SK-N-SH treated with all-trans-retinoic acid at 6 μM for 48 hours (cell line): ENCODE results near the gene TLE6.

ENCODE experiments used
- ARNTL ChIP-seq: fragments of 450-650 bp; formaldehyde crosslinking; IDR thresholded peaks from 2 replicates; pipeline ENCODE4 v1.5.0; 2020; ENCODE audit warnings: low read depth, mild to moderate bottlenecking, moderate library complexity, borderline replicate concordance
- BACH2 ChIP-seq: fragments of 250-450 bp; sonication (Bioruptor Pico); IDR thresholded peaks from 2 replicates; pipeline ENCODE4 v1.9.0; 2021; ENCODE audit warnings: mild to moderate bottlenecking, borderline replicate concordance
- CSDC2 ChIP-seq: fragments of 250-450 bp; sonication (Bioruptor Pico); IDR thresholded peaks from 2 replicates; pipeline ENCODE4 v1.5.0; 2020; ENCODE audit warnings: mild to moderate bottlenecking, moderate library complexity
- GLIS3 ChIP-seq: fragments of 250-450 bp; sonication (Bioruptor Pico); IDR thresholded peaks from 2 replicates; pipeline ENCODE4 v1.5.0; 2020; ENCODE audit warnings: mild to moderate bottlenecking, moderate library complexity
- OSR1 ChIP-seq: fragments of 250-450 bp; sonication (Bioruptor Pico); IDR thresholded peaks from 2 replicates; pipeline ENCODE4 v1.8.0; 2022; ENCODE audit warnings: moderate library complexity, mild to moderate bottlenecking, inconsistent platforms
- RARB ChIP-seq: fragments of 250-450 bp; sonication (Bioruptor Pico); IDR thresholded peaks from 2 replicates; pipeline ENCODE4 v1.8.0; 2021; ENCODE audit warnings: mild to moderate bottlenecking, moderate library complexity
- TCF4 ChIP-seq: fragments of 250-450 bp; sonication (Bioruptor Pico); IDR thresholded peaks from 2 replicates; pipeline ENCODE4 v1.8.0; 2021; ENCODE audit warnings: mild to moderate bottlenecking, moderate library complexity, borderline replicate concordance
- ZFP3 ChIP-seq: fragments of 250-450 bp; sonication (Bioruptor Pico); IDR thresholded peaks from 2 replicates; pipeline ENCODE4 v1.5.0; 2020; ENCODE audit warnings: mild to moderate bottlenecking, moderate library complexity
- ZFP30 ChIP-seq: fragments of 450-650 bp; formaldehyde crosslinking; IDR thresholded peaks from 2 replicates; pipeline ENCODE4 v1.5.0; 2022; ENCODE audit warnings: mild to moderate bottlenecking, moderate library complexity
- ZNF565 ChIP-seq: fragments of 450-650 bp; formaldehyde crosslinking; conservative IDR thresholded peaks from 2 replicates; pipeline ENCODE4 v1.5.0; 2020; ENCODE audit warnings: low read depth, mild to moderate bottlenecking, moderate library complexity
- ZNF8 ChIP-seq: fragments of 450-650 bp; formaldehyde crosslinking; IDR thresholded peaks from 2 replicates; pipeline ENCODE4 v1.5.0; 2020; ENCODE audit warnings: mild to moderate bottlenecking, moderate library complexity
- TF ChIP-seq, protein P1 (sequence below): fragments of 250-450 bp; sonication (Bioruptor Pico); IDR thresholded peaks from 2 replicates; pipeline ENCODE4 v1.5.0; 2020; ENCODE audit warnings: mild to moderate bottlenecking, moderate library complexity
- TF ChIP-seq, protein P2 (sequence below): fragments of 250-450 bp; sonication (Bioruptor Pico); IDR thresholded peaks from 2 replicates; pipeline ENCODE4 v1.5.1; 2021; ENCODE audit warnings: mild to moderate bottlenecking, moderate library complexity
- TF ChIP-seq, protein P3 (sequence below): fragments of 250-450 bp; sonication (Bioruptor Pico); IDR thresholded peaks from 2 replicates; pipeline ENCODE4 v1.8.0; 2020; ENCODE audit warnings: mild to moderate bottlenecking, moderate library complexity, borderline replicate concordance

DNA sequence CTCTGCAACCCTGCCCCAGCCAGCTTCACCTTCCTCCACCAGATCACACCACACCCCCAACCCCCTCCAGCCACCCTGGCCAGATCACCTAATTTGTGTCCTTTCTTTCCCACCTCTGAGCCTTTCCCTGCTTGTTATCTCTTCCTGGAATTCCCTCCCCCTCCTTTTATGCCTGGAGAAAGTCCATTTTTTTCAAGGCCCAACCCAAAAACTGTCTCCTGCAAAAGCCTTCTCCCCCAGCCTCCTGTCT is 57.0 kb downstream of the TLE6 start:
- TF ChIP-seq, protein P1, sequence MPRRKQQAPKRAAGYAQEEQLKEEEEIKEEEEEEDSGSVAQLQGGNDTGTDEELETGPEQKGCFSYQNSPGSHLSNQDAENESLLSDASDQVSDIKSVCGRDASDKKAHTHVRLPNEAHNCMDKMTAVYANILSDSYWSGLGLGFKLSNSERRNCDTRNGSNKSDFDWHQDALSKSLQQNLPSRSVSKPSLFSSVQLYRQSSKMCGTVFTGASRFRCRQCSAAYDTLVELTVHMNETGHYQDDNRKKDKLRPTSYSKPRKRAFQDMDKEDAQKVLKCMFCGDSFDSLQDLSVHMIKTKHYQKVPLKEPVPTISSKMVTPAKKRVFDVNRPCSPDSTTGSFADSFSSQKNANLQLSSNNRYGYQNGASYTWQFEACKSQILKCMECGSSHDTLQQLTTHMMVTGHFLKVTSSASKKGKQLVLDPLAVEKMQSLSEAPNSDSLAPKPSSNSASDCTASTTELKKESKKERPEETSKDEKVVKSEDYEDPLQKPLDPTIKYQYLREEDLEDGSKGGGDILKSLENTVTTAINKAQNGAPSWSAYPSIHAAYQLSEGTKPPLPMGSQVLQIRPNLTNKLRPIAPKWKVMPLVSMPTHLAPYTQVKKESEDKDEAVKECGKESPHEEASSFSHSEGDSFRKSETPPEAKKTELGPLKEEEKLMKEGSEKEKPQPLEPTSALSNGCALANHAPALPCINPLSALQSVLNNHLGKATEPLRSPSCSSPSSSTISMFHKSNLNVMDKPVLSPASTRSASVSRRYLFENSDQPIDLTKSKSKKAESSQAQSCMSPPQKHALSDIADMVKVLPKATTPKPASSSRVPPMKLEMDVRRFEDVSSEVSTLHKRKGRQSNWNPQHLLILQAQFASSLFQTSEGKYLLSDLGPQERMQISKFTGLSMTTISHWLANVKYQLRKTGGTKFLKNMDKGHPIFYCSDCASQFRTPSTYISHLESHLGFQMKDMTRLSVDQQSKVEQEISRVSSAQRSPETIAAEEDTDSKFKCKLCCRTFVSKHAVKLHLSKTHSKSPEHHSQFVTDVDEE (CRISPR knock-in tag), result no peak
- no peak for TF ChIP-seq ZNF8 (CRISPR knock-in tag)
- TF ChIP-seq, protein P2, sequence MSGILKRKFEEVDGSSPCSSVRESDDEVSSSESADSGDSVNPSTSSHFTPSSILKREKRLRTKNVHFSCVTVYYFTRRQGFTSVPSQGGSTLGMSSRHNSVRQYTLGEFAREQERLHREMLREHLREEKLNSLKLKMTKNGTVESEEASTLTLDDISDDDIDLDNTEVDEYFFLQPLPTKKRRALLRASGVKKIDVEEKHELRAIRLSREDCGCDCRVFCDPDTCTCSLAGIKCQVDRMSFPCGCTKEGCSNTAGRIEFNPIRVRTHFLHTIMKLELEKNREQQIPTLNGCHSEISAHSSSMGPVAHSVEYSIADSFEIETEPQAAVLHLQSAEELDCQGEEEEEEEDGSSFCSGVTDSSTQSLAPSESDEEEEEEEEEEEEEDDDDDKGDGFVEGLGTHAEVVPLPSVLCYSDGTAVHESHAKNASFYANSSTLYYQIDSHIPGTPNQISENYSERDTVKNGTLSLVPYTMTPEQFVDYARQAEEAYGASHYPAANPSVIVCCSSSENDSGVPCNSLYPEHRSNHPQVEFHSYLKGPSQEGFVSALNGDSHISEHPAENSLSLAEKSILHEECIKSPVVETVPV (CRISPR knock-in tag), result no peak
- TF ChIP-seq OSR1 (CRISPR knock-in tag), result no peak
- TF ChIP-seq, protein P3, sequence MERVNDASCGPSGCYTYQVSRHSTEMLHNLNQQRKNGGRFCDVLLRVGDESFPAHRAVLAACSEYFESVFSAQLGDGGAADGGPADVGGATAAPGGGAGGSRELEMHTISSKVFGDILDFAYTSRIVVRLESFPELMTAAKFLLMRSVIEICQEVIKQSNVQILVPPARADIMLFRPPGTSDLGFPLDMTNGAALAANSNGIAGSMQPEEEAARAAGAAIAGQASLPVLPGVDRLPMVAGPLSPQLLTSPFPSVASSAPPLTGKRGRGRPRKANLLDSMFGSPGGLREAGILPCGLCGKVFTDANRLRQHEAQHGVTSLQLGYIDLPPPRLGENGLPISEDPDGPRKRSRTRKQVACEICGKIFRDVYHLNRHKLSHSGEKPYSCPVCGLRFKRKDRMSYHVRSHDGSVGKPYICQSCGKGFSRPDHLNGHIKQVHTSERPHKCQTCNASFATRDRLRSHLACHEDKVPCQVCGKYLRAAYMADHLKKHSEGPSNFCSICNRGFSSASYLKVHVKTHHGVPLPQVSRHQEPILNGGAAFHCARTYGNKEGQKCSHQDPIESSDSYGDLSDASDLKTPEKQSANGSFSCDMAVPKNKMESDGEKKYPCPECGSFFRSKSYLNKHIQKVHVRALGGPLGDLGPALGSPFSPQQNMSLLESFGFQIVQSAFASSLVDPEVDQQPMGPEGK, result no peak
- TF ChIP-seq TCF4 (CRISPR knock-in tag), result no peak
- TF ChIP-seq ZNF565 (CRISPR knock-in tag), result no peak
- TF ChIP-seq ZFP3 (CRISPR knock-in tag), result no peak
- TF ChIP-seq ZFP30 (CRISPR knock-in tag), result no peak
- no peak for TF ChIP-seq RARB (CRISPR knock-in tag)
- TF ChIP-seq ARNTL, result no peak
- TF ChIP-seq BACH2 (CRISPR knock-in tag), result no peak
- TF ChIP-seq CSDC2, result no peak
- TF ChIP-seq GLIS3 (CRISPR knock-in tag), result no peak
